Central memory CD4-positive, alpha-beta T cell (primary cell): ENCODE results near the gene ZNF277.

Experiments used
- DNase-seq: peaks from one replicate; pipeline ENCODE4 v3.0.0; 2022

ZNF277 gene

DNA sequence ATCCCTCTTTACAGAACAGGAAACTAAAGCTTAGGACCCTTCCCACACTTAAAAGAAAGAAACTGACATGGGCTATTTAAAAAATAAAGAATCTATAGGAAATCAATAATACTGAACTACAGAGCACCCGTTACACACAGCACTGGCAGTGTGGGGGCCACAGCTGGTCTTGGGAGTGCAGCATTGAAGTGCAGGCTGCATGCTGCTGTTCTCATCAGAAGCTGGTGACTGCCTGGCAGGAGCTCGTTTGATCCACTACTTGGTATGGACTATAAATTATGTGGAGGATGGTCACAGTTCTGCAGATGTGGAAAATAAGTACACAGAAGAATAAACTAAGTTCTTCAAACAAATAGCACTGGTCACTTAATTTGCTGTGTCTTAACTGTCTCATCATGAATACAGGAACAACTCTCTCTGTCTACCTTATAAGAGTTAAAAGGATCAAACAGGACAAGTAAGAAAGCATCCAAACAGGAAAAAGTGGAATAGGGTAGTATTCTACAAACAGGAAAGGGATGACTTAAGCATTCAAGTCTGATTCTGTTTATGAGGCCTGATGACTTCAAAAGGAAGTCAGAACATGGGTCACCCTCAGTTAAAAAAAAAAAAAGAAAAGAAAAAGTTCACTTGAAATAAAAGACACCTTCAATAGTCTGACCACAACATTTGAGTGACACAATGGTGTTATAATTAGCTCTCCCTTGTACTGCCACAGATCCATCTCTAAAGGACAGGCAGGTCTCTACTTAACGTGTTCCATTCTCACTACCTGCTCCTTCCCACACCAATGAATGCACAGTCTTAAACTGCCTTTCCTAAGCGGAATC is 21.3 kb upstream of the ZNF277 start:
- DNase-seq, result no peak

DNA sequence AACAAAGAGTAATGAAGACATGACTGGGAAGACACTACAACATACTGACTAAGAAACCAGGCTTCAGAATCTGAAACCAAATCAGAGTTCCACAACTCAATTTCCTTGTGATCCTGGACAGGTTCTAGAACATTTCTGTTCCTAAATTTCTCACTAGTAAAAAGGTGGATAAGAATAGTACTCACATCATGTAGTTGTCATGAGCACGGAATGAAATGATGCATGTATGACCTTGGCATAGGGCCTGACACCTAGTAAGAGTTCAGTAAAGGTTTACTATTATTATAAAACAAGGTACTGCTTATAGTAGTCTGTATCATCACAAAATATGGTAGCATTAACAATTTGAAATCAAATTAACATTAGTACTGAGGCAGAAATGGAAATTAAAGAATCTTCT is 20.2 kb upstream of the ZNF277 start:
- DNase-seq, result no peak

GRCh38 chr7:112188257-112188656 is 18.2 kb upstream of the ZNF277 start:
- DNase-seq, result no peak

- DNase-seq, result no peak
These were observed 16.8 kb upstream of the ZNF277 start for GRCh38 chr7:112189691-112190090.

DNA sequence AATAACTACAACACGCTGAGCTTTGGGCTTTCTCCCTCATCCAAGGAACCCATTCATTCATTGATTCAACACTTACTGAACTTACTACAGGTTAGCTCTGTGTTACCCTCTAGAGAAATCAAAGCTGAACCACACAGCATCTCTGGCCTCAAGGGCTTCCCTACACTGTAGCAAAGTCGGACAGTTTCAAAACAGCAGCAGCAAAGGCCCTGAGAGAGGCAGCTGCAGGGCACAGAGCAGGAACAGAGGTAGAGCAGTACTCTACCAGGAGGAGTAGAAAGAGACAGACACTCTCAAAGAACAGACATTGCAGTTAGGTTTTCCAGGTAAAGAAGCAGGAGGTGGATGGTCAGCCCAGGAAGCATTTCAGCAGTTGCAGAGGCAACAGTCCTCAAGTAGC is 16.4 kb upstream of the ZNF277 start:
- no peak for DNase-seq

- no peak for DNase-seq
These were observed 14.0 kb upstream of the ZNF277 start for GRCh38 chr7:112192236-112193154.

DNA sequence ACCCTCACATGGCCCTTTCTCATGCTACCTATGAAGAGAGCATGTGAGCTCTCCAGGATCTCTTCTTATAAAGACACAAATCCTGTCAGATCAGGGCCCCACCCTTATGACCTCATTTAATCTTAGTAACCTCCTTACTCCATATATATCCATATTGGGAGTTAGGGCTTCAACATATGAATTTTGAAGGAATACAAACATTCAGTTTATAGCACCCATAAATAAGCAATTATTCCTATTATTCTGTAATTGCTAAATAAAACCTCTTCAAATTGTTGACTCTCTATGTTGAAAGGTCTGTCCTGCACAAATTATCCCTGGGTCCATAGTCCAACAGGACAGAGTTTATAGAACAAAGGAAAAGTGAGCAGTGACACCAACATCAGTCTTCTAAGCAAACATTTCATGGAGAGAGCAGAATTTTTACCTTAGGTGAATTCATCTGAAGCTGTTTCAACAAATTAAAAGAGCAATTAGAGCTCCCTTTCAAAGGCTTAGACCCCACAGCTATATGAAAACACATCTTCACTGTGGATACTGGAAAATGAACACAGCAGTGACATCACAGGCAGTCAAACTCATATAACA is 12.5 kb upstream of the ZNF277 start:
- DNase-seq, result no peak

DNA sequence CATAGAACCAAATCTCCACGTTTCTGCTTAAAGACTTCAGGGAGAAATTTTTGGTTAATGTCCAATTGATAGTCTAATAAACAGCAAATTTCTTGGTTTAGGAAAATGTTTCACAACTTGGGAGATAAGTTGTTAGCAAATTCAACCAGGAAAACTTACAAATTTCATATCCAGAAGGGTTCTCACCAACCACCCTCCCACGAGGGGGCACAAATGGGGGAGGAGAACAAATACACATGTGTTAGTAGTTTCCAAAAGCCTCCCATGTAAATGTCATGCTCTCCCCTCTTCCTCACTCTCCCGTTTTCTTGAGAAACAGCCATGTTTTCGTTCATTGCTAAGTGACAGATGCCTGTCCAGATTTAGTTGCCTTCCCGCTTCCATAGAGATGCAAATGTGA is 10.8 kb upstream of the ZNF277 start:
- no peak for DNase-seq

GRCh38 chr7:112197322-112197721 is 9.2 kb upstream of the ZNF277 start:
- DNase-seq, result no peak

GRCh38 chr7:112199035-112199655 is 7.3 kb upstream of the ZNF277 start:
- no peak for DNase-seq

DNA sequence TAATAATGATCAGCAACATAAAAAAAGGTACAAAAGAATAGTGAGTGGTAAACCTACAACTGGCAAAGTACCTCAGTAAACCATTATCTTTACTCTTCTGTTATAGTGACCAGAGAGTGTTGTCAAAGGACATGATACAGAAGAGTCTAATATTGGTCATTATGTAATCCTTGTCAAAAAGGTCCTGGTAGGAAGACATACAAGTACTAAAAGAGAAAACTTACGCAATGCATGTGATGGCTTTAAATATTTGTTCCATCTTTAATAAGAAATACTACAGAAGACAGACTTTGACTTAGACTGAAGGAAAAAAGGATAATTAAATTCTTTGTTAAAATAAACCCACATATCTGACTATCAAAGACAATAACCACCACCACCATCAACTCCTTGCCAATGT is 6.8 kb upstream of the ZNF277 start:
- DNase-seq, result no peak

DNA sequence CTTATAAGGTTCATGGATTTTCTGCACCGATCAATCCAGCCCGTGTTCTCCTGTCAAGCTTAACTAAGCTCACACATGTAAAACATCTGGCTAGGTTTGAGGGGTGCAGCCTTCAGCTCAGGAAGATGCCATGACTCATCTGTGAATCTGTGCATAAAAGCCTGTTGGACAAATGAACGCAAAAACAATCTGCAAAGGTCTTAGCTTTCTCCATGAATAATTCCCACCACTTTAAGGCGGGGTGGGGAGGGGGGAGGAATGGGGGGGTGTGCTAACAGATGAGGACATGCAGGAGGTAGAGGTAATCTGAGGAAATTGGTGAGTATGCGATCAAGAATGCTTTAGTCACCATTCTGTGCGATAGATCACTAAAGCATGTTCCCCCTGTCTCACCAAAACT is 5.1 kb upstream of the ZNF277 start:
- no peak for DNase-seq

DNA sequence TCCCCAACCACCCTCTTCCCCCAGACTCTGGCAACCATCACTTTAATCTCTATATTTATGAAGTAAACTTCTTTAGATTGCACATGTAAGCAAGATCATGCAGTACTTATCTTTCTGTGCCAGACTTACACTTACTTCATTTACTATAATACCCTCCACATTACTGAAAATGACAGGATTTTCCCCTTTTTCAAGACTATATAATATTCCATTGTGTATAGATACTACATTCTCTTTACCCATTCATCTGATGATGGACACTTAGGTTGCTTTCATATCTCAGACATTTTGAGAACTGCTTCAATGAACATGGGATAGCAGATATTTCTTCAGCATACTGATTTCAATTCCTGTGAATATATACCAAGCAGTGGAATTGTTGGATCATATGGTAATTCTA is 4.7 kb upstream of the ZNF277 start:
- no peak for DNase-seq

DNA sequence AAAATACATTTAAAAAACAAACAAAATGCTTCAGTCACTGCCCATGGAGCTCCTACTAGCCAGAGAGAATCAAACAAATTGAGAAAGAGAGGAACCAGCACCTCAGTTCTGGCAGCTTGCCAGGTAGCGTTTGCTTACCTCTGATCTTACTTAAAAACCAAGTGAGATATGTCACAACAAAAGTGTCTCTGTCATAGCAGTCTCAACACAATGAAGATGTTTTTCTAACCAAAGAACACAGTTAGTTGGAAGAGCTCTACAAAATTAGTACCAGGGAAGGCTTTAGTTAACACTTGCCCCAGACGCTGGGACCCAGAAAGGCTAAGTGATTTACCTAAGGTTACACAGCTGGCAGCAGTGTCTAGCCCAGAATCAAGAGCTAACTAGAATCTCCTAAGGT is 3.7 kb upstream of the ZNF277 start:
- peak; percentile 12 for DNase-seq

DNA sequence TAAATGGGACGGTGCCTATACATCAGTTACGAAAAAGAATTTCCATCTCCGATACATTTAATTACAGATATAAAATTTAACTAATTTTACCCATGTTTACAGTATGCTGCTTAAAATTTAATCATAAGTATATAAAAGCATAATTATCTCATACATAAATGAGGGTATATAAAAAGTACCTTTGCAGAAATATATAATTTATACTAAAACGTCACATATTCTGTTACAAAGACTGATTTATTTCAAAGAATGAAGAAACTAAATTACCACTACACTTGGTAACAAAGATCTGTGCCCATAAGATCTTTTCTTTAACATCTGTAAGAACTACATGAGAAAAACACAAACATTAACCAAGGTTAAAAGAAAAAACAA is 3.1 kb upstream of the ZNF277 start:
- no peak for DNase-seq

GRCh38 chr7:112204499-112205342 is 1.8 kb upstream of the ZNF277 start:
- DNase-seq, result peak; percentile 10

- DNase-seq, result peak; percentile 17
These were observed 905 bp upstream of the ZNF277 start for GRCh38 chr7:112205343-112206237.

DNA sequence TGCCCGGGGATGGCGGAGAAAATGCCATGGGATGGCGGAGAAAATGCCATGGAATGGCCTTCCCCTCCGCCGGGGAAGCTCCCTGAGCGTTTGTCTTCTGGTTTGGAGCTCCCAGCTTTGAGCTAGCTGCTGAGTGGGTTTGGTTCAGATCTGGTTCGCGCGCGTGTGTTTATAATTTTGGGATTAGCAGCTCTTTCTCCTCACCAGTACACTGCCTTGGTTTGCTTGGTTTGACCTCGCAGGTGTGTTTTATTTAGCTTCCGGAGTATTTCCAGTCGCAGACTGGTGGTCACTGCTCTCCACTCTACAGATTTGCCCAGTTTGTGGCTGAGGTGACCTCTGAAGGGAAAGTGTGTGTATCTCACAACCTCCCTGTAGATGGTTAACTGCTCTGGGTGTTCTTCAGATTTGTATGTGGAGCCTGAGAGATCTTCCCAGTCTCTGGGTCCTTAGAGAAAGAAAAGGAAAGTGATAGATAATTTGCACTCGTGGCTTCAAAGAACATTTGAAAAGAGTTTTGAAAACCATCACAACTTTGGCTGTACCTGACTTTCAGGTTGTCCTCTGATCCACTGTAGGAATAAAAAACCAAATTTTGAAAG is 597 bp downstream of the ZNF277 start:
- DNase-seq, result peak; percentile 9

DNA sequence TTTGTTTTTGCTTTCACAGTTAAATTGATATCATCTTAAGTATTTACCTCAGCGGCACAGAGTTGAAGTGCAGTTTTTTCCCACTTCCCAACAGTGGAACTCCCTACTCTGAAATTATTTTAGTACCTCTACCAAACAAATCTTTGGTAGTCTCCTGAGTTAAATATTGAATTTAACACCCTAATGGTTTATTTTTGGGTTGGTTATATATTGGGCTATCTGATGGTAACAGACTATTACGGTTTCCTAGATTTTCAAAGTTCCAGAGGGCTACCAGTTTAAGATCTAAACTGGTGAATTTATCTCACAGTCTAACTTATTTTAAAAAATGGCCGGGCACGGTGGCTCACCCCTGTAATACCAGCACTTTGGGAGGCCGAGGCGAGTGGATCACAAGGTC is 1.3 kb downstream of the ZNF277 start:
- DNase-seq, result no peak

GRCh38 chr7:112211348-112211907 is 4.9 kb downstream of the ZNF277 start:
- no peak for DNase-seq
